B cell (primary cell): Measurements from ENCODE around the gene ATOSB.

Source experiments
- EZH2 ChIP-seq: IDR thresholded peaks from 2 replicates; pipeline ENCODE4 v1.6.1; 2012; ENCODE audit warnings: borderline replicate concordance, low read depth, mild to moderate bottlenecking, moderate library complexity, low read length; ENCODE audit not compliant: insufficient read depth, poor library complexity, severe bottlenecking
- TF ChIP-seq, protein P1 (sequence below): fragments of 200-600 bp; IDR thresholded peaks from one replicate; pipeline ENCODE4 v1.8.0; 2022; ENCODE audit warnings: antibody characterized with exemption, mild to moderate bottlenecking

DNA sequence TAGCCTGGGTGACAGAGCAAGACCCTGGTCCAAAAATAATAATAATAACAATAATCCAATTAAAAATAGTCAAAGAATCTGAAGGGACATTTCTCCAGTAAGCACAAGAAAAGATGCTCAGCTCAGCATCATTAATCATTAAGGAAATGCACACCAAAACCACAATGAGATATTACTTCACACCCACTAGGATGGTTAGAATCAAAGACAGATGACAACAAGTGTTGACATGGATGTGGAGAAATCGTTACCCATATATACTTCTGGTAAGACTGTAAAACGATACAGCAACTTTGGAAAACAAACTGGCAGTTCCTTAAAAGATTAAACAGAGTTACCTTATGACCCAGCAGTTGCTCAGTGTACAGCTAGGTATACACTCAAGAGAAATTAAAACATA, 30.6 kb downstream of the ATOSB start:
- TF ChIP-seq, protein P1, sequence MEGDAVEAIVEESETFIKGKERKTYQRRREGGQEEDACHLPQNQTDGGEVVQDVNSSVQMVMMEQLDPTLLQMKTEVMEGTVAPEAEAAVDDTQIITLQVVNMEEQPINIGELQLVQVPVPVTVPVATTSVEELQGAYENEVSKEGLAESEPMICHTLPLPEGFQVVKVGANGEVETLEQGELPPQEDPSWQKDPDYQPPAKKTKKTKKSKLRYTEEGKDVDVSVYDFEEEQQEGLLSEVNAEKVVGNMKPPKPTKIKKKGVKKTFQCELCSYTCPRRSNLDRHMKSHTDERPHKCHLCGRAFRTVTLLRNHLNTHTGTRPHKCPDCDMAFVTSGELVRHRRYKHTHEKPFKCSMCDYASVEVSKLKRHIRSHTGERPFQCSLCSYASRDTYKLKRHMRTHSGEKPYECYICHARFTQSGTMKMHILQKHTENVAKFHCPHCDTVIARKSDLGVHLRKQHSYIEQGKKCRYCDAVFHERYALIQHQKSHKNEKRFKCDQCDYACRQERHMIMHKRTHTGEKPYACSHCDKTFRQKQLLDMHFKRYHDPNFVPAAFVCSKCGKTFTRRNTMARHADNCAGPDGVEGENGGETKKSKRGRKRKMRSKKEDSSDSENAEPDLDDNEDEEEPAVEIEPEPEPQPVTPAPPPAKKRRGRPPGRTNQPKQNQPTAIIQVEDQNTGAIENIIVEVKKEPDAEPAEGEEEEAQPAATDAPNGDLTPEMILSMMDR: no peak
- no peak for TF ChIP-seq EZH2
